Endothelial cell (in vitro differentiated cells): ENCODE measurements around the gene NME7. TPM values are rescaled to one million over a fixed set of nuclear protein-coding genes. Genes with fewer than 3 reads are reported as not detected.

Experiments used
- DNase-seq: peaks from one replicate; pipeline ENCODE4 v3.0.0; 2021; ENCODE audit warnings: low spot score
- H3K27ac Mint-ChIP-seq: one replicate; pipeline ENCODE4 v1.8.0; 2021; ENCODE audit warnings: mixed read lengths, inconsistent platforms; ENCODE audit not compliant: unreplicated experiment
- H3K27me3 Mint-ChIP-seq: one replicate; pipeline ENCODE4 v1.8.0; 2021; ENCODE audit warnings: mild to moderate bottlenecking, moderate library complexity, mixed read lengths, inconsistent platforms; ENCODE audit not compliant: unreplicated experiment
- H3K36me3 Mint-ChIP-seq: one replicate; pipeline ENCODE4 v1.8.0; 2021; ENCODE audit warnings: mild to moderate bottlenecking, low read depth, mixed read lengths, inconsistent platforms; ENCODE audit not compliant: unreplicated experiment
- H3K4me1 Mint-ChIP-seq: one replicate; pipeline ENCODE4 v1.8.0; 2021; ENCODE audit warnings: mild to moderate bottlenecking, mixed read lengths, inconsistent platforms; ENCODE audit not compliant: unreplicated experiment
- H3K4me3 Mint-ChIP-seq: one replicate; pipeline ENCODE4 v1.8.0; 2021; ENCODE audit warnings: mild to moderate bottlenecking, mixed read lengths, inconsistent platforms; ENCODE audit not compliant: unreplicated experiment
- H3K9me3 Mint-ChIP-seq: one replicate; pipeline ENCODE4 v1.8.0; 2021; ENCODE audit warnings: mixed read lengths, inconsistent platforms; ENCODE audit not compliant: unreplicated experiment
- CTCF ChIP-seq: fragments of 200-600 bp; sonication (generic); IDR thresholded peaks from one replicate; pipeline ENCODE4 v1.5.0; 2021; ENCODE audit warnings: antibody characterized with exemption; ENCODE audit not compliant: unreplicated experiment
- total RNA-seq: library from RNA; stranded (reverse); fragmentation: NEBNext Ultra II Directional; extraction: Animal tissue kit (Norgen Biotek cat#: 25700); gene quantifications from one replicate; pipeline ENCODE4 v1.2.1, GENCODE V29; 2021; ENCODE audit not compliant: unreplicated experiment

The NME7 gene
- total RNA-seq, 1 donor from 2014 or later = 18.9 TPM

- Mint-ChIP-seq H3K4me1 (peaks cover 21% of the 10 kb centered on the region), H3K27ac (no peak overlapping the region), H3K9me3 (no peaks in the 10 kb centered on the region), H3K36me3 (peaks cover 3% of the 10 kb centered on the region), H3K27me3 (peaks cover 8% of the 10 kb centered on the region), H3K4me3 (peak overlapping the region; percentile 73)
- DNase-seq = peak; percentile 57
- no peak for TF ChIP-seq CTCF
These were observed 262.0 kb downstream of the NME7 start for GRCh38 chr1:169105434-169106094.

- peaks cover 3% of the 10 kb centered on the region for H3K36me3 Mint-ChIP-seq
- H3K27me3 Mint-ChIP-seq = peaks cover 8% of the 10 kb centered on the region
- H3K4me3 Mint-ChIP-seq = peak overlapping the region; percentile 73
- H3K4me1 Mint-ChIP-seq = peaks cover 16% of the 10 kb centered on the region
- no peak for DNase-seq
- H3K27ac Mint-ChIP-seq = no peak overlapping the region
- no peaks in the 10 kb centered on the region for H3K9me3 Mint-ChIP-seq
- no peak for TF ChIP-seq CTCF
These were observed 262.5 kb downstream of the NME7 start for GRCh38 chr1:169105087-169105433.

- peaks cover 8% of the 10 kb centered on the region for H3K4me1 Mint-ChIP-seq
These were observed 264.1 kb downstream of the NME7 start for GRCh38 chr1:169103480-169103893.

GRCh38 chr1:169103002-169103401, 264.6 kb downstream of the NME7 start:
- no peak overlapping the region for H3K27ac Mint-ChIP-seq
- DNase-seq = no peak
- H3K4me3 Mint-ChIP-seq = no peak overlapping the region
- no peaks in the 10 kb centered on the region for H3K9me3 Mint-ChIP-seq
- H3K4me1 Mint-ChIP-seq = peaks cover 8% of the 10 kb centered on the region
- H3K36me3 Mint-ChIP-seq = peaks cover 3% of the 10 kb centered on the region
- no peak for TF ChIP-seq CTCF
- H3K27me3 Mint-ChIP-seq = peaks cover 8% of the 10 kb centered on the region

More at GRCh38 chr1:169103480-169103893, 264.1 kb downstream of the NME7 start:
- Mint-ChIP-seq H3K27ac (no peak overlapping the region), H3K9me3 (no peaks in the 10 kb centered on the region), H3K27me3 (peaks cover 8% of the 10 kb centered on the region), H3K36me3 (peaks cover 3% of the 10 kb centered on the region), H3K4me3 (no peak overlapping the region)
- DNase-seq = no peak
- TF ChIP-seq CTCF = no peak

- Mint-ChIP-seq H3K4me1 (peaks cover 8% of the 10 kb centered on the region), H3K9me3 (no peaks in the 10 kb centered on the region), H3K4me3 (no peak overlapping the region), H3K27me3 (peaks cover 9% of the 10 kb centered on the region), H3K36me3 (peaks cover 3% of the 10 kb centered on the region), H3K27ac (no peak overlapping the region)
- no peak for DNase-seq
- no peak for TF ChIP-seq CTCF
These were observed 265.0 kb downstream of the NME7 start for GRCh38 chr1:169102567-169102966.
